OCI-LY3 (cell line): ENCODE data around the gene FAAP20.

Experiments used
- H2AFZ ChIP-seq: fragments of 200-600, 300-600 bp; shearing (Covaris generic); 2 replicates; pipeline ENCODE4 v1.6.0; 2014; ENCODE audit warnings: antibody characterized with exemption, low read depth, low read length
- H3K27ac ChIP-seq: fragments of 200-600, 300-600 bp; sonication (generic); 2 replicates; pipeline ENCODE4 v1.5.1; 2014; ENCODE audit warnings: mild to moderate bottlenecking, low read length, moderate library complexity, mixed read lengths
- H3K27me3 ChIP-seq: fragments of 200-600, 300-600 bp; sonication (generic); 2 replicates; pipeline ENCODE4 v1.6.1; 2014; ENCODE audit warnings: low read depth, low read length, mixed read lengths
- H3K36me3 ChIP-seq: fragments of 200-600, 300-600 bp; sonication (generic); replicated peaks from 2 replicates; pipeline ENCODE3; 2014; ENCODE audit warnings: low read depth, low read length, mixed read lengths
- H3K4me1 ChIP-seq: fragments of 300-600, 200-600 bp; sonication (generic); 2 replicates; pipeline ENCODE4 v1.6.1; 2014; ENCODE audit warnings: low read length, mixed read lengths
- H3K4me2 ChIP-seq: fragments of 200-600, 300-600 bp; sonication (generic); 2 replicates; pipeline ENCODE4 v1.6.1; 2014; ENCODE audit warnings: low read length, mixed read lengths
- H3K4me3 ChIP-seq: fragments of 300-600, 200-600 bp; sonication (generic); 2 replicates; pipeline ENCODE4 v1.5.1; 2014; ENCODE audit warnings: antibody characterized with exemption, mild to moderate bottlenecking, low read length, moderate library complexity
- H3K79me2 ChIP-seq: fragments of 300-600, 200-600 bp; shearing (Covaris generic); 2 replicates; pipeline ENCODE4 v1.6.1; 2014; ENCODE audit warnings: mild to moderate bottlenecking, low read length, mixed read lengths
- H3K9ac ChIP-seq: fragments of 300-600, 200-600 bp; shearing (Covaris generic); 2 replicates; pipeline ENCODE4 v1.6.0; 2014; ENCODE audit warnings: mild to moderate bottlenecking, low read length, moderate library complexity
- H3K9me3 ChIP-seq: fragments of 200-600, 300-600 bp; shearing (Covaris generic); 2 replicates; pipeline ENCODE4 v1.6.1; 2014; ENCODE audit warnings: low read length, mixed read lengths; ENCODE audit not compliant: insufficient read depth
- H4K20me1 ChIP-seq: fragments of 200-600, 300-600 bp; sonication (generic); 2 replicates; pipeline ENCODE4 v1.6.1; 2016; ENCODE audit warnings: low read length, mixed read lengths; ENCODE audit not compliant: insufficient read depth
- CTCF ChIP-seq: fragments of 200-600, 300-600 bp; sonication (generic); IDR thresholded peaks from 2 replicates; pipeline ENCODE4 v1.5.1; 2014; ENCODE audit warnings: antibody characterized with exemption, low read length, low read depth
- EZH2phosphoT487 ChIP-seq: fragments of 200-600 bp; shearing (Covaris generic); IDR thresholded peaks from 2 replicates; pipeline ENCODE4 v1.6.1; 2018; ENCODE audit warnings: antibody characterized with exemption, mixed run types, low read depth

The FAAP20 gene

GRCh38 chr1:2165646-2166045, 28.9 kb downstream of the FAAP20 start:
- no peak overlapping the region for H2AFZ ChIP-seq

GRCh38 chr1:2163205-2163604, 31.4 kb downstream of the FAAP20 start:
- no peaks in the 10 kb centered on the region for H3K4me1 ChIP-seq
- TF ChIP-seq EZH2phosphoT487 = no peak
- peak; percentile 14; the same call in 1 of the 2 replicates for TF ChIP-seq CTCF

More at GRCh38 chr1:2165646-2166045, 28.9 kb downstream of the FAAP20 start:
- Histone ChIP-seq H3K27me3 (no peaks in the 10 kb centered on the region), H3K79me2 (no peaks in the 10 kb centered on the region), H3K27ac (no peak overlapping the region), H3K4me2 (no peak overlapping the region), H3K9me3 (no peaks in the 10 kb centered on the region), H3K36me3 (no peaks in the 10 kb centered on the region), H4K20me1 (no peaks in the 10 kb centered on the region), H3K4me1 (no peaks in the 10 kb centered on the region), H3K9ac (no peak overlapping the region), H3K4me3 (no peak overlapping the region)
- TF ChIP-seq EZH2phosphoT487 (no peak), CTCF (no peak)

GRCh38 chr1:2160451-2161300, 33.9 kb downstream of the FAAP20 start:
- H3K4me1 ChIP-seq = no peaks in the 10 kb centered on the region
- H4K20me1 ChIP-seq = no peaks in the 10 kb centered on the region
- no peak overlapping the region for H3K9ac ChIP-seq
- no peak overlapping the region for H3K27ac ChIP-seq
- no peak overlapping the region for H3K4me3 ChIP-seq
- H3K79me2 ChIP-seq = no peaks in the 10 kb centered on the region
- no peak overlapping the region for H3K4me2 ChIP-seq
- no peaks in the 10 kb centered on the region for H3K27me3 ChIP-seq
- H3K36me3 ChIP-seq = no peaks in the 10 kb centered on the region
- H2AFZ ChIP-seq = no peak overlapping the region
- no peaks in the 10 kb centered on the region for H3K9me3 ChIP-seq
- TF ChIP-seq EZH2phosphoT487 (no peak), CTCF (no peak)

More at GRCh38 chr1:2163205-2163604, 31.4 kb downstream of the FAAP20 start:
- Histone ChIP-seq H3K79me2 (no peaks in the 10 kb centered on the region), H3K36me3 (no peaks in the 10 kb centered on the region), H4K20me1 (no peaks in the 10 kb centered on the region), H3K27ac (no peak overlapping the region), H2AFZ (no peak overlapping the region), H3K4me3 (no peak overlapping the region), H3K9ac (no peak overlapping the region), H3K9me3 (no peaks in the 10 kb centered on the region), H3K27me3 (no peaks in the 10 kb centered on the region), H3K4me2 (no peak overlapping the region)

DNA sequence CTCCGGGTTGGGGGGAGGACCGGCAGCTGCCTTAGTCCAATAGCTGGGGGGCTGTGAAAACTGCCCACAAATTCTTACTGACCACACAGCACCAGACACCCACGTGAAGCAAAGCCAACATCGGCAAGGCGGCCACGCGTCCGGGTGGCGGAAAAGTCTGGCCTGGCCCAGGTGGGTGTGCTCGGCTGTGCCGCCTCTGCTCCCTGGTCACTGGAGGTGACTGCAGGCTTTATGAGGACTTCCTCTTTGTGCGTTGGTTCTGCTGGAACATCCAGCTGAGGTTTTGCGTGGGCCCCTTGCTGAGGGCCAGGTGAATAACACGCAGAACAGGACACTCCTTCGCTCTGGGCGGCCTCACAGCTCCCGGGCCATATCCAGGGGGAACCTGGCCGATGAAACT, 35.4 kb downstream of the FAAP20 start:
- Histone ChIP-seq H3K9ac (no peak overlapping the region), H3K9me3 (no peaks in the 10 kb centered on the region), H2AFZ (no peak overlapping the region), H3K27me3 (no peaks in the 10 kb centered on the region), H3K4me3 (no peak overlapping the region), H3K4me2 (no peak overlapping the region), H3K27ac (no peak overlapping the region), H3K4me1 (no peaks in the 10 kb centered on the region), H3K36me3 (no peaks in the 10 kb centered on the region), H4K20me1 (no peaks in the 10 kb centered on the region), H3K79me2 (no peaks in the 10 kb centered on the region)
- no peak for TF ChIP-seq CTCF
- no peak for TF ChIP-seq EZH2phosphoT487
